ENCODE measurements around the gene CNTNAP2. TPM values are rescaled to one million over a fixed set of nuclear protein-coding genes. Genes with fewer than 3 reads are reported as not detected.

The CNTNAP2 gene
- polyA plus RNA-seq, 1 donor = 6.1 TPM

GRCh38 chr7:147240468-147240867 lies 1123.9 kb downstream of the CNTNAP2 start:
- DNase-seq (ENCODE audit: low read depth) = no peak

GRCh38 chr7:147245274-147245673 lies 1128.7 kb downstream of the CNTNAP2 start:
- DNase-seq (ENCODE audit: low read depth) = no peak

GRCh38 chr7:147249956-147250355 lies 1133.4 kb downstream of the CNTNAP2 start:
- no peak for DNase-seq (ENCODE audit: low read depth)

GRCh38 chr7:147251751-147252325 lies 1135.2 kb downstream of the CNTNAP2 start:
- peak; percentile 14 for DNase-seq (ENCODE audit: low read depth)

GRCh38 chr7:147261693-147262092 lies 1145.1 kb downstream of the CNTNAP2 start:
- DNase-seq (ENCODE audit: low read depth) = no peak

GRCh38 chr7:147265528-147265927 lies 1148.9 kb downstream of the CNTNAP2 start:
- DNase-seq (ENCODE audit: low read depth) = no peak

- no peak for DNase-seq (ENCODE audit: low read depth)
Observed at GRCh38 chr7:147276106-147276505, 1159.5 kb downstream of the CNTNAP2 start.

- DNase-seq (ENCODE audit: low read depth) = no peak
Observed at GRCh38 chr7:147276783-147277370, 1160.3 kb downstream of the CNTNAP2 start.

GRCh38 chr7:147279514-147279913 lies 1162.9 kb downstream of the CNTNAP2 start:
- no peak for DNase-seq (ENCODE audit: low read depth)

- no peak for DNase-seq (ENCODE audit: low read depth)
Observed at GRCh38 chr7:147279964-147280374, 1163.4 kb downstream of the CNTNAP2 start.

GRCh38 chr7:147282204-147282603 lies 1165.6 kb downstream of the CNTNAP2 start:
- DNase-seq (ENCODE audit: low read depth) = no peak

GRCh38 chr7:147296201-147296600 lies 1179.6 kb downstream of the CNTNAP2 start:
- DNase-seq (ENCODE audit: low read depth) = no peak

GRCh38 chr7:147296986-147297385 lies 1180.4 kb downstream of the CNTNAP2 start:
- no peak for DNase-seq (ENCODE audit: low read depth)

GRCh38 chr7:147298611-147299043 lies 1182.0 kb downstream of the CNTNAP2 start:
- DNase-seq (ENCODE audit: low read depth) = no peak

- no peak for DNase-seq (ENCODE audit: low read depth)
Observed at GRCh38 chr7:147300293-147300692, 1183.7 kb downstream of the CNTNAP2 start.

- no peak for DNase-seq (ENCODE audit: low read depth)
Observed at GRCh38 chr7:147304376-147304775, 1187.8 kb downstream of the CNTNAP2 start.

GRCh38 chr7:147305827-147306226 lies 1189.2 kb downstream of the CNTNAP2 start:
- DNase-seq (ENCODE audit: low read depth) = no peak

- no peak for DNase-seq (ENCODE audit: low read depth)
Observed at GRCh38 chr7:147308539-147308938, 1191.9 kb downstream of the CNTNAP2 start.

GRCh38 chr7:147311336-147311735 lies 1194.7 kb downstream of the CNTNAP2 start:
- DNase-seq (ENCODE audit: low read depth) = no peak

- no peak for DNase-seq (ENCODE audit: low read depth)
Observed at GRCh38 chr7:147321504-147321903, 1204.9 kb downstream of the CNTNAP2 start.

GRCh38 chr7:147332988-147333387 lies 1216.4 kb downstream of the CNTNAP2 start:
- peak; percentile 46 for DNase-seq (ENCODE audit: low read depth)

GRCh38 chr7:147363101-147363500 lies 1246.5 kb downstream of the CNTNAP2 start:
- no peak for DNase-seq (ENCODE audit: low read depth)

- no peak for DNase-seq (ENCODE audit: low read depth)
Observed at GRCh38 chr7:147376192-147376591, 1259.6 kb downstream of the CNTNAP2 start.

GRCh38 chr7:147380926-147381325 lies 1264.3 kb downstream of the CNTNAP2 start:
- DNase-seq (ENCODE audit: low read depth) = no peak
